Stimulated activated CD8-positive, alpha-beta memory T cell treated with anti-CD3 and anti-CD28 coated beads, Interleukin-4, amount 100 ng/mL, for 1 hour (primary cell): ENCODE measurements around the gene ATF4.
"Not testable (repeated sequence)": the region's sequence is repeated elsewhere in the genome, so short reads cannot be mapped to it uniquely, and the experiment has no call there.

Experiments used
- DNase-seq, 2 donors: peaks; one replicate each; pipeline ENCODE4 v3.0.0-alpha.2; 2020; ENCODE audit warnings: low read depth in 2 of 2, low spot score in 1 of 2

Gene ATF4

DNA sequence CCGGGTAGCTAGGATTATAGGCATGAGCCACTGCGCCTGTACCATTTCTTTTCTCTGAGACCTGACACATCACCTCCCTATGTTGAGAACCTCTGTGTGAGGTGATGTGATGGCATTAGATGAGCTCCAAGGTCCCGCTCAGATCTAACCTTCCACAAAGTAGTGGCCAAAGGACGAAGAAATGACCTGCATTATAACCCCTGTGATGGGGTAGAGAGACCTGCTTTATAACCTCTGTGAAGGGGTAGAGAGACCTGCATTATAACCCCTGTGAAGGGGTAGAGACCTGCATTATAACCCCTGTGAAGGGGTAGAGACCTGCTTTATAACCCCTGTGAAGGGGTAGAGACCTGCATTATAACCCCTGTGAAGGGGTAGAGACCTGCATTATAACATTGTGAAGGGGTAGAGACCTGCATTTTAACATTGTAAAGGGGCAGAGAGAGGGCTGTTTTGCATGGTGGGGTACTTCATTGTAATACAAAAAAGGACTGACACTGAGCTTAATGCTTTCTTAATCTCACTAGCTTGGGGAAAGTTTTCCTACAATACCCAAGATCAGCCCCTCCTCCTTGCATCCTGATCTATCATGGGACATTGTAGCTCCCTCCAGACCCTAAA lies 9.7 kb upstream of the ATF4 start:
- no peak for DNase-seq

DNA sequence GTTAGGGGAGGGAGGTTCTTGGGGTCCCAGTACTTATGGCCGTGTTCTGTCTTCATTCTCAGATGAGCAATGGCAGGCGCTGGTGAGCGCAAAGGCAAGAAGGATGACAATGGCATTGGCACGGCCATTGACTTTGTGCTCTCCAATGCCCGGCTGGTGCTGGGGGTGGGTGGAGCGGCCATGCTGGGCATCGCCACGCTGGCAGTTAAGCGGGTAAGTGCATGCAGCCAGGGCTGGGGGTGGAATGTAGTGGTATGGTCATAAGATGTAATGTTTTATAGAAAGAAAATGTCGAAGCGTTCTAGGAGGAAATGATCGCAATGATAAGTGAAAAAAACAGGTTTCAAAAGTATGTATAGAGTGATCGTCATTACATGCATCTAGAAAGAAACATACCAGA lies 9.1 kb upstream of the ATF4 start:
- no peak for DNase-seq

GRCh38 chr22:39512026-39512425 lies 8.3 kb upstream of the ATF4 start:
- DNase-seq: no peak

DNA sequence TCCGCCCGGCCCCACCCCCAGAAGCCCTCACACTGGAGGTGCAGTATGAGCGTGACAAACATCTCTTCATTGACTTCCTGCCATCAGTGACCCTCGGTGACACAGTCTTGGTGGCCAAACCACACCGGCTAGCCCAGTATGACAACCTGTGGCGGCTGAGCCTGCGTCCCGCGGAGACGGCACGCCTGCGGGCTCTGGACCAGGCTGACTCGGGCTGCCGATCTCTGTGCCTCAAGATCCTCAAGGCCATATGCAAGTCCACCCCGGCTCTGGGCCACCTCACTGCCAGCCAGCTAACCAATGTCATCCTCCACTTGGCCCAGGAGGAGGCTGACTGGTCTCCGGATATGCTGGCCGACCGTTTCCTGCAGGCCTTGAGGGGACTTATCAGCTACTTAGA lies 6.6 kb upstream of the ATF4 start:
- DNase-seq: no peak

GRCh38 chr22:39514373-39514973 lies 5.9 kb upstream of the ATF4 start:
- DNase-seq: no peak

DNA sequence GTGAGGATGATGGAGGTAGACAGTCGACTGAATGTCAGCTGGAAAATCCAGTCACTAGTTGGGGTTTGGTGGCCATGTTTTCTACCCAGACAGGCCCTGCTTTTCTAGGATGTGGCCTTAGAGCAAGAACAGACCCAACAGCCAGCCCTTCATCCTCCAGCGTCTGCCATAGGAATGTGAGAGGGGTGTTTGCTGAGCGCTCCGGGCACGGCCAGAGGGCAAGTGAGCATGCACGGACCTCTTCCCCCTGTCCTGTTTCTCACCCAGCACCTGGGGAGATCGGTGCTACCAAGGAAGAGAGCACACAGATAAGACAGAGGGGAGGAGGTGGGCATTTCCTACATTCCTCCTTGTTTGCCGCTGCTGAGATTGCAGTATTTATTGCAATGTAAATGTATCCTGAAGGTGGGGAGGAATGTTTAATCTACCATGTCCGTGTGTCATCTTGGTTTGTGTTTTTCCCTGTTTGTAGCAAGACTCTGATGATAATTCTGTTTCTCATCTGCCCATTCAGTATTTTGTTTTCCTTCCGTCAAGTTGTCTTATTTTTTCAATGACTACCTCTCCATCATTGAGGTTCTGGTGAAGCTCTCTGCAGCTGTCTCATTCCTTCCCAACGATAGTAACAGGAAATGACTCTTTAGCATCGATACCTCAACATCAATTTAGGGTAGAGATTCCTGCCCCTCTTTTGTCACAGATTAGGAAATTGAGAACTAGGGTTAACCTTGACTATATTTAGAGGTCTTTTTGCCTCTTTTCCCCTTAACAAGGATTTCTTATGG lies 4.9 kb upstream of the ATF4 start:
- no peak for DNase-seq

DNA sequence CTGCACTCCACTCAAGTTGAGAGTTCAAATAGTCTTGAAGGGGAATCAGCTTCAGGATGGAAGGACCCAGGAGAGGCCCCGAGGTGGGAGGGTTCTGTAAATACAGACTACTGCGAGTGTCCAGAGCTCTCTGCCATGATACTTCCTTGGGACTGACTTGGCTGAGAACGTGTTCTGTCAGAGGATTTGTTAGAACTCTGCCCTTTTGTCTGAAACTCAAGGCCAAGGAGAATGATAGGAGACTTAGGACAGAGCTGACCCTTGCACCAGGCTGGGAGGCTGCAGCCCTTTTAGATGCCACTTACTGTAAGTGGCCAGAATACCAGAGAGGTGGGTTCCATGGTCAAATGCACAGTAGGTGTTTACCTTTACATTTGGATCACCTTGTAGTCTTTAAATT lies 2.9 kb upstream of the ATF4 start:
- no peak for DNase-seq

- DNase-seq: no peak
Measured at GRCh38 chr22:39518144-39518786, 2.1 kb upstream of the ATF4 start.

GRCh38 chr22:39518996-39519680 lies 1.2 kb upstream of the ATF4 start:
- DNase-seq: no peak

GRCh38 chr22:39519681-39520225 lies 609 bp upstream of the ATF4 start:
- no peak for DNase-seq

- not testable (repeated sequence) for DNase-seq
Measured at GRCh38 chr22:39521106-39521885, 934 bp downstream of the ATF4 start.

DNA sequence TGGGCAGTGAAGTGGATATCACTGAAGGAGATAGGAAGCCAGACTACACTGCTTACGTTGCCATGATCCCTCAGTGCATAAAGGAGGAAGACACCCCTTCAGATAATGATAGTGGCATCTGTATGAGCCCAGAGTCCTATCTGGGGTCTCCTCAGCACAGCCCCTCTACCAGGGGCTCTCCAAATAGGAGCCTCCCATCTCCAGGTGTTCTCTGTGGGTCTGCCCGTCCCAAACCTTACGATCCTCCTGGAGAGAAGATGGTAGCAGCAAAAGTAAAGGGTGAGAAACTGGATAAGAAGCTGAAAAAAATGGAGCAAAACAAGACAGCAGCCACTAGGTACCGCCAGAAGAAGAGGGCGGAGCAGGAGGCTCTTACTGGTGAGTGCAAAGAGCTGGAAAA lies 1.7 kb downstream of the ATF4 start:
- not testable (repeated sequence) for DNase-seq

- no peak for DNase-seq
Measured at GRCh38 chr22:39522567-39523300, 2.4 kb downstream of the ATF4 start.

GRCh38 chr22:39524089-39524752 lies 3.9 kb downstream of the ATF4 start:
- DNase-seq: no peak

GRCh38 chr22:39524753-39525657 lies 4.6 kb downstream of the ATF4 start:
- no peak for DNase-seq

DNA sequence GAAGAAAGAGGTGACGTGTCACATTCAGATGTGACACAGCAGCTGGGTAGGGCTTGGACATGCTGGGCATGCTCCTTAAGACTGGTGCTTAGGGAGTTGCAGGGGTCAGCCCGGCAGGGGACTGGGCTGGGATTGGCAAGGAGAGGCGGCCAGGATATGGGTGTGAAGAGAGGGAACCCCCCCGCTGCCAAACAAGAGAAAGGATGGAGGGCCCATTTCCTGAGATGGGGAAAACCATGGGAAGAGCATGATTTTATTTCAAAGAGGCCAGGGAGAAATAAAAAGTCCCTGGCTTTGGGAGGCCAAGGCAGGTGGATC lies 5.3 kb downstream of the ATF4 start:
- DNase-seq: no peak

DNA sequence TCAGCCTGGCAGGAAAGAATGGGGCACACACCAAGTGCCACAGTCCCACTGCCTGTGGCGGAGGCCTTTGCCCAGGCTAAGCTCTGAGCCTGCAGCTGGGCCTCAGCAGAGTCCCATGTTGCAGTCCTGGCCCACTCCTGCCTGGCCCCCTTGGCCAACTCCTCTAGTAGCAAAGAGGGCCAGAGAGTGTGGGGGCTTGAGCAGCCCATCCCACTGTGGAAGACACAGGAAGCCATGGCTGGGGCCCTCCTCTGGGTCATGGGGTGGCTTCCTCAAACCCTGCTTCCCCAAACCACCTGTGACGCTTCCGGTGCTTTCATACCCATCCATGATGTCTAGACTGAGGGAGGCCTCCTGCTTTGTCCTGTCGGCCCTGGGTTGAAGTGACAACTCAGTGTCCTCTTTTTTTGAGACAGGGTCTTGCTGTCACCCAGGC lies 6.4 kb downstream of the ATF4 start:
- no peak for DNase-seq

GRCh38 chr22:39527481-39527961 lies 7.2 kb downstream of the ATF4 start:
- no peak for DNase-seq
